ENCODE measurements around the gene ATP8B4. TPM values are rescaled to one million over a fixed set of nuclear protein-coding genes. Genes with fewer than 3 reads are reported as not detected.

ATP8B4 gene
- total RNA-seq, 1 donor from 2014 or later: 2.5 TPM

- Histone ChIP-seq H3K27ac (replicated peaks) (no peak overlapping the region), H3K4me3 (no peak overlapping the region), H3K4me1 (peaks cover 42% of the 10 kb centered on the region), H3K36me3 (no peaks in the 10 kb centered on the region), H3K9me3 (replicated peaks) (no peaks in the 10 kb centered on the region), H3K27me3 (ENCODE audit: low read depth) (no peaks in the 10 kb centered on the region)
- intact Hi-C loops (cut with micrococcal nuclease): no loop called here
- no peak for TF ChIP-seq CTCF (IDR thresholded peaks at IDR 0.05; ENCODE audit: borderline replicate concordance)
- no peak for DNase-seq
These were observed 134.6 kb downstream of the ATP8B4 start for GRCh38 chr15:49984436-49984835.

- Histone ChIP-seq H3K27me3 (ENCODE audit: low read depth) (no peaks in the 10 kb centered on the region), H3K27ac (replicated peaks) (no peak overlapping the region), H3K9me3 (replicated peaks) (no peaks in the 10 kb centered on the region), H3K36me3 (no peaks in the 10 kb centered on the region), H3K4me1 (peaks cover 23% of the 10 kb centered on the region), H3K4me3 (no peak overlapping the region)
- no peak for TF ChIP-seq CTCF (IDR thresholded peaks at IDR 0.05; ENCODE audit: borderline replicate concordance)
- no peak for DNase-seq
- intact Hi-C loops (cut with micrococcal nuclease): no loop called here
These were observed 136.4 kb downstream of the ATP8B4 start for GRCh38 chr15:49982584-49982983.

- Histone ChIP-seq H3K9me3 (replicated peaks) (no peaks in the 10 kb centered on the region), H3K27ac (replicated peaks) (no peak overlapping the region), H3K4me1 (no peaks in the 10 kb centered on the region), H3K4me3 (no peak overlapping the region), H3K27me3 (ENCODE audit: low read depth) (no peaks in the 10 kb centered on the region), H3K36me3 (no peaks in the 10 kb centered on the region)
- DNase-seq: no peak
- TF ChIP-seq CTCF (IDR thresholded peaks at IDR 0.05; ENCODE audit: borderline replicate concordance): no peak
- intact Hi-C loops (cut with micrococcal nuclease): no loop called here
These were observed 139.2 kb downstream of the ATP8B4 start for GRCh38 chr15:49979705-49980382.

GRCh38 chr15:49978121-49978520 lies 140.9 kb downstream of the ATP8B4 start:
- no peaks in the 10 kb centered on the region for H3K9me3 ChIP-seq (replicated peaks)
- no peaks in the 10 kb centered on the region for H3K27me3 ChIP-seq (ENCODE audit: low read depth)
- H3K36me3 ChIP-seq: no peaks in the 10 kb centered on the region
- TF ChIP-seq CTCF (IDR thresholded peaks at IDR 0.05; ENCODE audit: borderline replicate concordance): no peak
- H3K4me1 ChIP-seq: no peaks in the 10 kb centered on the region
- DNase-seq: no peak
- H3K4me3 ChIP-seq: no peak overlapping the region
- H3K27ac ChIP-seq (replicated peaks): no peak overlapping the region
- intact Hi-C loops (cut with micrococcal nuclease): no loop called here

GRCh38 chr15:49977306-49977705 lies 141.7 kb downstream of the ATP8B4 start:
- Histone ChIP-seq H3K27ac (replicated peaks) (no peak overlapping the region), H3K4me1 (no peaks in the 10 kb centered on the region), H3K4me3 (no peak overlapping the region), H3K9me3 (replicated peaks) (no peaks in the 10 kb centered on the region), H3K36me3 (no peaks in the 10 kb centered on the region), H3K27me3 (ENCODE audit: low read depth) (no peaks in the 10 kb centered on the region)
- TF ChIP-seq CTCF (IDR thresholded peaks at IDR 0.05; ENCODE audit: borderline replicate concordance): no peak
- intact Hi-C loops (cut with micrococcal nuclease): no loop called here
- no peak for DNase-seq

All from left ventricle myocardium inferior (tissue), 1 donor.